NT2/D1 (cell line): ENCODE results near the gene CCDC149.

ENCODE experiments used
- DNase-seq: peaks from one replicate; pipeline ENCODE4 v3.0.0-alpha.2; 2011; ENCODE audit warnings: low read depth, low spot score
- H3K27me3 ChIP-seq: 2 replicates; pipeline ENCODE4 v1.6.0; 2011; ENCODE audit warnings: mild to moderate bottlenecking; ENCODE audit not compliant: insufficient read length, insufficient read depth
- H3K36me3 ChIP-seq: 2 replicates; pipeline ENCODE4 v1.6.1; 2011; ENCODE audit warnings: mild to moderate bottlenecking, low read length, mixed read lengths; ENCODE audit not compliant: insufficient read depth, insufficient read length
- H3K4me1 ChIP-seq: 2 replicates; pipeline ENCODE4 v1.5.1; 2011; ENCODE audit not compliant: insufficient read depth, insufficient read length
- H3K4me3 ChIP-seq: 2 replicates; pipeline ENCODE4 v1.5.1; 2011; ENCODE audit warnings: low read depth; ENCODE audit not compliant: insufficient read length
- H3K9ac ChIP-seq: 2 replicates; pipeline ENCODE4 v1.6.0; 2011; ENCODE audit warnings: low read depth; ENCODE audit not compliant: insufficient read length
- H3K9me3 ChIP-seq: 2 replicates; pipeline ENCODE4 v1.5.1; 2011; ENCODE audit warnings: mild to moderate bottlenecking, low read length; ENCODE audit not compliant: insufficient read depth
- SUZ12 ChIP-seq: IDR thresholded peaks from 2 replicates; pipeline ENCODE4 v1.6.1; 2011; ENCODE audit not compliant: insufficient read length, insufficient read depth; ENCODE audit errors: extremely low read depth
- YY1 ChIP-seq: IDR thresholded peaks from 2 replicates; pipeline ENCODE4 v1.6.1; 2011; ENCODE audit not compliant: insufficient read length, insufficient read depth
- ZNF274 ChIP-seq: IDR thresholded peaks from 2 replicates; pipeline ENCODE4 v1.6.1; 2011; ENCODE audit warnings: mild to moderate bottlenecking, low read depth, low read length

Gene CCDC149

GRCh38 chr4:24796620-24797019, 116.2 kb downstream of the CCDC149 start:
- H3K4me1 ChIP-seq = peaks cover 6% of the 10 kb centered on the region
- no peaks in the 10 kb centered on the region for H3K36me3 ChIP-seq
- no peak overlapping the region for H3K9ac ChIP-seq
- no peaks in the 10 kb centered on the region for H3K9me3 ChIP-seq
- TF ChIP-seq SUZ12 = no peak
- no peak for TF ChIP-seq ZNF274
- TF ChIP-seq YY1 = no peak
- H3K4me3 ChIP-seq = no peak overlapping the region
- no peak for DNase-seq
- no peaks in the 10 kb centered on the region for H3K27me3 ChIP-seq

GRCh38 chr4:24795666-24796381, 117.0 kb downstream of the CCDC149 start:
- peak overlapping the region; percentile 76 for H3K9ac ChIP-seq
- peaks cover 6% of the 10 kb centered on the region for H3K4me1 ChIP-seq
- DNase-seq = no peak
- H3K27me3 ChIP-seq = no peaks in the 10 kb centered on the region
- no peaks in the 10 kb centered on the region for H3K36me3 ChIP-seq
- H3K4me3 ChIP-seq = peak overlapping the region; percentile 41
- TF ChIP-seq YY1 (no peak), SUZ12 (no peak), ZNF274 (no peak)
- H3K9me3 ChIP-seq = no peaks in the 10 kb centered on the region

GRCh38 chr4:24794916-24795665, 117.8 kb downstream of the CCDC149 start, which contains the start of gene SOD3:
Gene SOD3, plus strand, starts transcription at chr4:24795573. Its CDS starts 3,949 bp downstream, at chr4:24799522.
- TF ChIP-seq SUZ12 (no peak), YY1 (no peak), ZNF274 (no peak)
- peak; percentile 67 for DNase-seq
- no peaks in the 10 kb centered on the region for H3K36me3 ChIP-seq
- H3K9me3 ChIP-seq = no peaks in the 10 kb centered on the region
- H3K4me3 ChIP-seq = peak within 1 kb of the TSS; percentile 41
- peaks cover 6% of the 10 kb centered on the region for H3K4me1 ChIP-seq
- H3K27me3 ChIP-seq = no peaks in the 10 kb centered on the region
- peak within 1 kb of the TSS; percentile 76 for H3K9ac ChIP-seq

GRCh38 chr4:24794480-24794879, 118.4 kb downstream of the CCDC149 start:
- no peak for DNase-seq
- Histone ChIP-seq H3K4me3 (no peak overlapping the region), H3K9me3 (no peaks in the 10 kb centered on the region), H3K4me1 (peaks cover 6% of the 10 kb centered on the region), H3K27me3 (no peaks in the 10 kb centered on the region), H3K9ac (no peak overlapping the region), H3K36me3 (no peaks in the 10 kb centered on the region)
- no peak for TF ChIP-seq SUZ12
- TF ChIP-seq ZNF274 = no peak
- TF ChIP-seq YY1 = no peak

- no peak for DNase-seq
- Histone ChIP-seq H3K4me3 (no peak overlapping the region), H3K9ac (no peak overlapping the region), H3K4me1 (peaks cover 6% of the 10 kb centered on the region), H3K9me3 (no peaks in the 10 kb centered on the region), H3K36me3 (no peaks in the 10 kb centered on the region), H3K27me3 (no peaks in the 10 kb centered on the region)
- TF ChIP-seq SUZ12 = no peak
- TF ChIP-seq ZNF274 = no peak
- no peak for TF ChIP-seq YY1
Measured at GRCh38 chr4:24794051-24794450, 118.8 kb downstream of the CCDC149 start.

GRCh38 chr4:24793219-24794005, 119.4 kb downstream of the CCDC149 start:
- Histone ChIP-seq H3K9ac (no peak overlapping the region), H3K9me3 (no peaks in the 10 kb centered on the region), H3K4me1 (peaks cover 6% of the 10 kb centered on the region), H3K4me3 (no peak overlapping the region), H3K36me3 (no peaks in the 10 kb centered on the region), H3K27me3 (no peaks in the 10 kb centered on the region)
- TF ChIP-seq ZNF274 (no peak), SUZ12 (no peak), YY1 (no peak)
- DNase-seq = no peak
